Ishikawa (cell line): Measurements from ENCODE around the gene WDR90.
"Not testable (repeated sequence)": the region's sequence is repeated elsewhere in the genome, so short reads cannot be mapped to it uniquely, and the experiment has no call there.

Source experiments
- CEBPB ChIP-seq: IDR thresholded peaks from 2 replicates; pipeline ENCODE4 v1.6.1; 2012
- CREB1 ChIP-seq: IDR thresholded peaks from 2 replicates; pipeline ENCODE4 v1.6.1; 2012; ENCODE audit warnings: low read depth
- EGR1 ChIP-seq: IDR thresholded peaks from 2 replicates; pipeline ENCODE4 v1.6.1; 2012
- EP300 ChIP-seq: IDR thresholded peaks from 2 replicates; pipeline ENCODE4 v1.6.1; 2012; ENCODE audit warnings: borderline replicate concordance
- FOXM1 ChIP-seq: IDR thresholded peaks from 2 replicates; pipeline ENCODE4 v1.6.1; 2012; ENCODE audit warnings: low read depth, borderline replicate concordance
- RAD21 ChIP-seq: IDR thresholded peaks from 2 replicates; pipeline ENCODE4 v1.6.1; 2012; ENCODE audit warnings: low read depth
- TAF1 ChIP-seq: IDR thresholded peaks from 2 replicates; pipeline ENCODE4 v1.6.1; 2012; ENCODE audit warnings: low read depth, mild to moderate bottlenecking
- YY1 ChIP-seq: IDR thresholded peaks from 2 replicates; pipeline ENCODE4 v1.6.1; 2012; ENCODE audit warnings: low read depth
- ZBTB7A ChIP-seq: IDR thresholded peaks from 2 replicates; pipeline ENCODE4 v1.6.1; 2012; ENCODE audit warnings: low read depth
- TF ChIP-seq, protein P1 (sequence below): IDR thresholded peaks from 2 replicates; pipeline ENCODE4 v1.6.1; 2012
- TF ChIP-seq, protein P2 (sequence below): IDR thresholded peaks from 2 replicates; pipeline ENCODE4 v1.6.1; 2012; ENCODE audit warnings: low read depth, mild to moderate bottlenecking
- TF ChIP-seq, protein P3 (sequence below): IDR thresholded peaks from 2 replicates; pipeline ENCODE4 v1.6.1; 2012

DNA sequence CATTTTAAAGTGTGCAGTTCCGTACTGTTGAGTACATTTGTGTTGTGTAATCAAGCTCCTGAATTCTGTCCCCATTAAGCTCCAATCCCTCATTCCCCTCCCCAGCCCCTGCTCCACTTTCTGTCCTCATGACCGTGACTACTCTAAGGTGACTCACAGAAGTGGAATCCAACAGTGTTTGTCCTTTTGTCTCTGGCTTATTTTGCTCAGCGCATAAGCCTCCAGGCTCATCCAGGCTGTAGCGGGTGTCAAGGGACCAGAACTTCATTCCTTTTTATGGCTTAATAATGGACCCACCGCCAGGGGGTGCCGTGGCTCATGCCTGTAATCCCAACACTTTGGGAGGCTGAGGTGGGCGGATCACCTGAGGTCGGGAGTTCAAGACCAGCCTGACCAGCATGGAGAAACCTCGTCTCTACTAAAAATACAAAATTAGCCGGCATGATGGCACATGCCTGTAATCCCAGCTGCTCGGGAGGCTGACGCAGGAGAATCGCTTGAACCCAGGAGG lies 63.6 kb downstream of the WDR90 start:
- TF ChIP-seq EP300 (0 out of 2 replicates have a peak, but pooled peaks have one; percentile 37), CEBPB (peak; percentile 50; the same call in 1 of the 2 replicates), RAD21 (peak; percentile 35)
- TF ChIP-seq, protein P1, sequence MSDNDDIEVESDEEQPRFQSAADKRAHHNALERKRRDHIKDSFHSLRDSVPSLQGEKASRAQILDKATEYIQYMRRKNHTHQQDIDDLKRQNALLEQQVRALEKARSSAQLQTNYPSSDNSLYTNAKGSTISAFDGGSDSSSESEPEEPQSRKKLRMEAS: not testable (repeated sequence)
- TF ChIP-seq, protein P2, sequence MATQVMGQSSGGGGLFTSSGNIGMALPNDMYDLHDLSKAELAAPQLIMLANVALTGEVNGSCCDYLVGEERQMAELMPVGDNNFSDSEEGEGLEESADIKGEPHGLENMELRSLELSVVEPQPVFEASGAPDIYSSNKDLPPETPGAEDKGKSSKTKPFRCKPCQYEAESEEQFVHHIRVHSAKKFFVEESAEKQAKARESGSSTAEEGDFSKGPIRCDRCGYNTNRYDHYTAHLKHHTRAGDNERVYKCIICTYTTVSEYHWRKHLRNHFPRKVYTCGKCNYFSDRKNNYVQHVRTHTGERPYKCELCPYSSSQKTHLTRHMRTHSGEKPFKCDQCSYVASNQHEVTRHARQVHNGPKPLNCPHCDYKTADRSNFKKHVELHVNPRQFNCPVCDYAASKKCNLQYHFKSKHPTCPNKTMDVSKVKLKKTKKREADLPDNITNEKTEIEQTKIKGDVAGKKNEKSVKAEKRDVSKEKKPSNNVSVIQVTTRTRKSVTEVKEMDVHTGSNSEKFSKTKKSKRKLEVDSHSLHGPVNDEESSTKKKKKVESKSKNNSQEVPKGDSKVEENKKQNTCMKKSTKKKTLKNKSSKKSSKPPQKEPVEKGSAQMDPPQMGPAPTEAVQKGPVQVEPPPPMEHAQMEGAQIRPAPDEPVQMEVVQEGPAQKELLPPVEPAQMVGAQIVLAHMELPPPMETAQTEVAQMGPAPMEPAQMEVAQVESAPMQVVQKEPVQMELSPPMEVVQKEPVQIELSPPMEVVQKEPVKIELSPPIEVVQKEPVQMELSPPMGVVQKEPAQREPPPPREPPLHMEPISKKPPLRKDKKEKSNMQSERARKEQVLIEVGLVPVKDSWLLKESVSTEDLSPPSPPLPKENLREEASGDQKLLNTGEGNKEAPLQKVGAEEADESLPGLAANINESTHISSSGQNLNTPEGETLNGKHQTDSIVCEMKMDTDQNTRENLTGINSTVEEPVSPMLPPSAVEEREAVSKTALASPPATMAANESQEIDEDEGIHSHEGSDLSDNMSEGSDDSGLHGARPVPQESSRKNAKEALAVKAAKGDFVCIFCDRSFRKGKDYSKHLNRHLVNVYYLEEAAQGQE: not testable (repeated sequence)
- TF ChIP-seq, protein P3, sequence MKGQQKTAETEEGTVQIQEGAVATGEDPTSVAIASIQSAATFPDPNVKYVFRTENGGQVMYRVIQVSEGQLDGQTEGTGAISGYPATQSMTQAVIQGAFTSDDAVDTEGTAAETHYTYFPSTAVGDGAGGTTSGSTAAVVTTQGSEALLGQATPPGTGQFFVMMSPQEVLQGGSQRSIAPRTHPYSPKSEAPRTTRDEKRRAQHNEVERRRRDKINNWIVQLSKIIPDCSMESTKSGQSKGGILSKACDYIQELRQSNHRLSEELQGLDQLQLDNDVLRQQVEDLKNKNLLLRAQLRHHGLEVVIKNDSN: 0 out of 2 replicates have a peak, but pooled peaks have one; percentile 15
- TF ChIP-seq TAF1, YY1, FOXM1, EGR1, ZBTB7A, CREB1: not testable (repeated sequence)
